Lower lobe of right lung (tissue), 2 donors: ENCODE results near the gene PCBP3. TPM values are rescaled to one million over a fixed set of nuclear protein-coding genes. Genes with fewer than 3 reads are reported as not detected.
"Not testable (repeated sequence)": the region's sequence is repeated elsewhere in the genome, so short reads cannot be mapped to it uniquely, and the experiment has no call there.

Source experiments
- ATAC-seq, 2 donors: fragments of 200-7000 bp; cut with Tn5 transposase; one replicate each; pipeline ENCODE4 v1.9.1; 2020 to 2022; ENCODE audit warnings: mild to moderate bottlenecking in 2 of 2, moderate library complexity in 2 of 2
- DNase-seq: peaks from one replicate; pipeline ENCODE4 v3.0.0-alpha.2; 2020
- H3K27ac ChIP-seq: fragments of 200-600 bp; one replicate; pipeline ENCODE4 v1.8.0; 2022
- H3K27me3 ChIP-seq: fragments of 200-600 bp; one replicate; pipeline ENCODE4 v1.8.0; 2022; ENCODE audit warnings: low read depth
- H3K36me3 ChIP-seq: fragments of 200-600 bp; one replicate; pipeline ENCODE4 v1.8.0; 2022; ENCODE audit warnings: mild to moderate bottlenecking
- H3K4me1 ChIP-seq: fragments of 200-600 bp; one replicate; pipeline ENCODE4 v1.8.0; 2022
- H3K4me3 ChIP-seq: fragments of 200-600 bp; one replicate; pipeline ENCODE4 v1.8.0; 2022; ENCODE audit warnings: mild to moderate bottlenecking
- H3K9me3 ChIP-seq: fragments of 200-600 bp; one replicate; pipeline ENCODE4 v1.8.0; 2022
- intact Hi-C: fragments of 100-400 bp; cut with DNase I; formaldehyde crosslinking; loops from one replicate; pipeline ENCODE4 v1.11.0; 2022
- total RNA-seq: library from RNA; stranded (reverse); fragmentation: NEBNext Ultra II Directional; extraction: Animal tissue kit (Norgen Biotek cat#: 25700); gene quantifications from one replicate; pipeline ENCODE4 v1.2.1, GENCODE V29; 2021
- TF ChIP-seq, protein P1 (sequence below): fragments of 200-600 bp; IDR thresholded peaks from one replicate; pipeline ENCODE4 v1.8.0; 2022; ENCODE audit warnings: antibody characterized with exemption, mild to moderate bottlenecking
- donor health status: DM: no; HTN: yes; CAD: no; lungs with severe emphysema.

The PCBP3 gene
- total RNA-seq, 1 donor from 2014 or later = 4.5 TPM

DNA sequence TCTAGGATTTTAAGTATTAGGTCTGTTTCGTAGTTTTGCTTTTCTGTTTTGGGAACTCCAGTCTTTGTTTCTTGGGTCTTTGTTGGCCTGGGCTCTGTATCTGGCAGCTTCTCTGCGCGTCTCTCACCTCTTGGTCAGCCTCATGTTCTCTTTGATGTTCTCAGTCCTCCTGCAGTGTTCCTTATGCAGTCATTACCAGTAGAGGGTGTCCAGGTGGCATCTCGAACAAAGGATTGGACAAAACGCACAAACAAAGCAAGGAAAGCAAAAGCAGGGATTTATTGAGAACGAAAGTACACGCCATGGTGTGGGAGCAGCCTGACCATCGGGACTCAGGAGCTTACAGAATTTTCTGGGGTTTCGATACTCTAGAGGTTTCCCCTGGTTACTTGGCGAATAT lies 204.3 kb downstream of the PCBP3 start:
- DNase-seq (no peak), ATAC-seq (no peak)
- Histone ChIP-seq H3K4me3 (no peak overlapping the region), H3K27me3 (no peaks in the 10 kb centered on the region), H3K9me3 (no peaks in the 10 kb centered on the region), H3K27ac (no peak overlapping the region), H3K4me1 (no peaks in the 10 kb centered on the region), H3K36me3 (no peaks in the 10 kb centered on the region)
- TF ChIP-seq, protein P1, sequence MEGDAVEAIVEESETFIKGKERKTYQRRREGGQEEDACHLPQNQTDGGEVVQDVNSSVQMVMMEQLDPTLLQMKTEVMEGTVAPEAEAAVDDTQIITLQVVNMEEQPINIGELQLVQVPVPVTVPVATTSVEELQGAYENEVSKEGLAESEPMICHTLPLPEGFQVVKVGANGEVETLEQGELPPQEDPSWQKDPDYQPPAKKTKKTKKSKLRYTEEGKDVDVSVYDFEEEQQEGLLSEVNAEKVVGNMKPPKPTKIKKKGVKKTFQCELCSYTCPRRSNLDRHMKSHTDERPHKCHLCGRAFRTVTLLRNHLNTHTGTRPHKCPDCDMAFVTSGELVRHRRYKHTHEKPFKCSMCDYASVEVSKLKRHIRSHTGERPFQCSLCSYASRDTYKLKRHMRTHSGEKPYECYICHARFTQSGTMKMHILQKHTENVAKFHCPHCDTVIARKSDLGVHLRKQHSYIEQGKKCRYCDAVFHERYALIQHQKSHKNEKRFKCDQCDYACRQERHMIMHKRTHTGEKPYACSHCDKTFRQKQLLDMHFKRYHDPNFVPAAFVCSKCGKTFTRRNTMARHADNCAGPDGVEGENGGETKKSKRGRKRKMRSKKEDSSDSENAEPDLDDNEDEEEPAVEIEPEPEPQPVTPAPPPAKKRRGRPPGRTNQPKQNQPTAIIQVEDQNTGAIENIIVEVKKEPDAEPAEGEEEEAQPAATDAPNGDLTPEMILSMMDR = no peak
- intact Hi-C loops = no loop called here

GRCh38 chr21:45848331-45848730 lies 204.8 kb downstream of the PCBP3 start:
- no peak for ATAC-seq
- intact Hi-C loops = no loop called here
- TF ChIP-seq, protein P1 = no peak

DNA sequence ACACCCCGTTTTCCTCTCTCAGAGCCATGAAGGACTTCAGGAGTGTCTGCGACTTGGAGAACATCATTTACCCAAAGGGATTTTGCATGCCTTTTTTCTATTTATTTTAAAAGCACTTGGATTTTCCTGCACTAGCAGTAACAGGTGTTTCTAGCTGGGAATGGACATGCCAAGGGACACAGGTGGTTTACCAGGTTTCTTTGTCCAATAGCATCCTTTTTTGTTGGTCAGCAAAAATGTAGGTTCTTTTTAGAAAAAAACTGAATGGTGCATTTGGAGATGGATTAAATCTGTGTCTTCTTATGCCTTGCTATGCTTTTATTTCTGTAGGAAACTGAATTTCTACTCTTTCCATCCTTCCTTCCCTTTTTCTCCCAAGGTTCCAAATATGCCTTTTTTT lies 205.3 kb downstream of the PCBP3 start:
- no peaks in the 10 kb centered on the region for H3K36me3 ChIP-seq
- ATAC-seq (no peak), DNase-seq (no peak)
- no peaks in the 10 kb centered on the region for H3K27me3 ChIP-seq
- H3K27ac ChIP-seq = no peak overlapping the region
- TF ChIP-seq, protein P1 = no peak
- no peaks in the 10 kb centered on the region for H3K4me1 ChIP-seq
- intact Hi-C loops = no loop called here
- no peaks in the 10 kb centered on the region for H3K9me3 ChIP-seq
- H3K4me3 ChIP-seq = no peak overlapping the region

More at GRCh38 chr21:45848331-45848730, 204.8 kb downstream of the PCBP3 start:
- H3K27ac ChIP-seq = no peak overlapping the region
- no peak overlapping the region for H3K4me3 ChIP-seq
- H3K27me3 ChIP-seq = no peaks in the 10 kb centered on the region
- no peaks in the 10 kb centered on the region for H3K36me3 ChIP-seq
- no peaks in the 10 kb centered on the region for H3K9me3 ChIP-seq
- no peak for DNase-seq
- H3K4me1 ChIP-seq = no peaks in the 10 kb centered on the region

GRCh38 chr21:45849651-45850050 lies 206.1 kb downstream of the PCBP3 start:
- DNase-seq (no peak), ATAC-seq (no peak)
- no peak overlapping the region for H3K27ac ChIP-seq
- no peaks in the 10 kb centered on the region for H3K27me3 ChIP-seq
- no peak overlapping the region for H3K4me3 ChIP-seq
- H3K4me1 ChIP-seq = no peaks in the 10 kb centered on the region
- H3K9me3 ChIP-seq = no peaks in the 10 kb centered on the region
- TF ChIP-seq, protein P1 = no peak
- no peaks in the 10 kb centered on the region for H3K36me3 ChIP-seq
- intact Hi-C loops = no loop called here

GRCh38 chr21:45850181-45850580 lies 206.7 kb downstream of the PCBP3 start:
- Histone ChIP-seq H3K4me1 (no peaks in the 10 kb centered on the region), H3K4me3 (no peak overlapping the region), H3K9me3 (no peaks in the 10 kb centered on the region), H3K36me3 (no peaks in the 10 kb centered on the region), H3K27me3 (no peaks in the 10 kb centered on the region), H3K27ac (no peak overlapping the region)
- ATAC-seq (no peak), DNase-seq (no peak)
- TF ChIP-seq, protein P1 = no peak
- intact Hi-C loops = no loop called here

- H3K9me3 ChIP-seq, intact Hi-C loops, H3K4me1 ChIP-seq, H3K27me3 ChIP-seq, H3K4me3 ChIP-seq, ATAC-seq, H3K36me3 ChIP-seq, H3K27ac ChIP-seq, DNase-seq: not testable (repeated sequence)
Observed at GRCh38 chr21:45852386-45852785, 208.9 kb downstream of the PCBP3 start.
